WTC11 (cell line): Measurements from ENCODE around the gene ICE2. TPM values are rescaled to one million over a fixed set of nuclear protein-coding genes. Genes with fewer than 3 reads are reported as not detected.

ENCODE experiments used
- ATAC-seq: fragments of 200-7000 bp; cut with Tn5 transposase; 2 replicates; pipeline ENCODE4 v1.10.0; 2021; ENCODE audit warnings: mild to moderate bottlenecking, moderate library complexity
- CTCF ChIA-PET: fragments of 300-600 bp; sonication (Branson Sonifier 250); formaldehyde crosslinking; loops from one replicate; lab custom pipeline; 2021; ENCODE audit warnings: antibody characterized with exemption; lab: Charles Lee
- POLR2A ChIA-PET: fragments of 350-600 bp; sonication (Branson Sonifier 250); formaldehyde crosslinking; loops from one replicate; lab custom pipeline; 2021; ENCODE audit warnings: antibody characterized with exemption; lab: Charles Lee
- DNase-seq: peaks from one replicate; pipeline ENCODE4 v3.0.0; 2021; ENCODE audit warnings: low spot score
- H3K27ac Mint-ChIP-seq: 2 replicates; pipeline ENCODE4 v1.8.0; 2021; ENCODE audit warnings: mixed read lengths
- H3K27me3 Mint-ChIP-seq: 2 replicates; pipeline ENCODE4 v1.8.0; 2021; ENCODE audit warnings: low read depth, mild to moderate bottlenecking, moderate library complexity, mixed read lengths
- H3K36me3 Mint-ChIP-seq: 2 replicates; pipeline ENCODE4 v1.8.0; 2021; ENCODE audit warnings: mixed read lengths
- H3K4me1 Mint-ChIP-seq: 2 replicates; pipeline ENCODE4 v1.8.0; 2022; ENCODE audit warnings: mixed read lengths
- H3K4me3 Mint-ChIP-seq: 2 replicates; pipeline ENCODE4 v1.8.0; 2021; ENCODE audit warnings: mild to moderate bottlenecking, moderate library complexity, mixed read lengths
- H3K9me3 Mint-ChIP-seq: 2 replicates; pipeline ENCODE4 v1.8.0; 2021; ENCODE audit warnings: mixed read lengths
- AR ChIP-seq: fragments of 250-450 bp; sonication (Bioruptor Pico); IDR thresholded peaks from 2 replicates; pipeline ENCODE4 v1.9.0; 2021; ENCODE audit warnings: mild to moderate bottlenecking
- CREB1 ChIP-seq: sonication (generic); formaldehyde crosslinking; IDR thresholded peaks from 2 replicates; pipeline ENCODE4 v1.8.0; 2023; ENCODE audit warnings: mild to moderate bottlenecking, missing genetic modification reagents
- CREM ChIP-seq: sonication (generic); formaldehyde crosslinking; IDR thresholded peaks from 2 replicates; pipeline ENCODE4 v1.8.1; 2022; ENCODE audit warnings: mild to moderate bottlenecking, missing genetic modification reagents, moderate library complexity
- ELF4 ChIP-seq: sonication (generic); formaldehyde crosslinking; IDR thresholded peaks from 2 replicates; pipeline ENCODE4 v1.8.1; 2022; ENCODE audit warnings: low read depth, mild to moderate bottlenecking, moderate library complexity, missing genetic modification reagents
- ESRRA ChIP-seq: sonication (generic); formaldehyde crosslinking; IDR thresholded peaks from 2 replicates; pipeline ENCODE4 v1.8.1; 2022; ENCODE audit warnings: mild to moderate bottlenecking, missing genetic modification reagents, borderline replicate concordance
- GABPB1 ChIP-seq: sonication (generic); formaldehyde crosslinking; IDR thresholded peaks from 2 replicates; pipeline ENCODE4 v1.8.1; 2023; ENCODE audit warnings: mild to moderate bottlenecking, missing genetic modification reagents
- JUN ChIP-seq: sonication (generic); formaldehyde crosslinking; IDR thresholded peaks from 2 replicates; pipeline ENCODE4 v1.8.0; 2023; ENCODE audit warnings: mild to moderate bottlenecking, missing genetic modification reagents
- MXD4 ChIP-seq: fragments of 250-450 bp; sonication (Bioruptor Pico); IDR thresholded peaks from 2 replicates; pipeline ENCODE4 v1.8.0; 2021; ENCODE audit warnings: mild to moderate bottlenecking, moderate library complexity, borderline replicate concordance
- NFATC4 ChIP-seq: fragments of 250-450 bp; sonication (Bioruptor Pico); IDR thresholded peaks from 2 replicates; pipeline ENCODE4 v1.9.0; 2021; ENCODE audit warnings: mild to moderate bottlenecking
- RELA ChIP-seq: sonication (generic); formaldehyde crosslinking; IDR thresholded peaks from 2 replicates; pipeline ENCODE4 v1.8.1; 2022; ENCODE audit warnings: missing genetic modification reagents, mild to moderate bottlenecking, borderline replicate concordance
- RORB ChIP-seq: fragments of 250-450 bp; sonication (Bioruptor Pico); IDR thresholded peaks from 2 replicates; pipeline ENCODE4 v1.9.0; 2021; ENCODE audit warnings: mild to moderate bottlenecking
- STAT6 ChIP-seq: sonication (generic); formaldehyde crosslinking; conservative IDR thresholded peaks from 2 replicates; pipeline ENCODE4 v1.8.1; 2023; ENCODE audit warnings: mild to moderate bottlenecking, low read depth, missing genetic modification reagents, moderate library complexity
- TCF7 ChIP-seq: sonication (generic); formaldehyde crosslinking; IDR thresholded peaks from 2 replicates; pipeline ENCODE4 v1.8.0; 2022; ENCODE audit warnings: mild to moderate bottlenecking, low read depth, missing genetic modification reagents, moderate library complexity
- TP53 ChIP-seq: sonication (generic); formaldehyde crosslinking; IDR thresholded peaks from 2 replicates; pipeline ENCODE4 v1.8.1; 2023; ENCODE audit warnings: mild to moderate bottlenecking, missing genetic modification reagents
- ZNF138 ChIP-seq: sonication (generic); formaldehyde crosslinking; conservative IDR thresholded peaks from 2 replicates; pipeline ENCODE4 v1.8.1; 2022; ENCODE audit warnings: mild to moderate bottlenecking, moderate library complexity, missing genetic modification reagents
- ZNF232 ChIP-seq: sonication (generic); formaldehyde crosslinking; IDR thresholded peaks from 2 replicates; pipeline ENCODE4 v1.8.0; 2022; ENCODE audit warnings: mild to moderate bottlenecking, missing genetic modification reagents
- total RNA-seq: library from RNA; stranded (reverse); gene quantifications from 3 replicates; pipeline ENCODE4 v1.2.3, GENCODE V29; 2021
- TF ChIP-seq, protein P1 (sequence below): fragments of 250-450 bp; sonication (Bioruptor Pico); IDR thresholded peaks from 2 replicates; pipeline ENCODE4 v1.8.0; 2021; ENCODE audit warnings: mild to moderate bottlenecking
- TF ChIP-seq, protein P2 (sequence below): fragments of 250-450 bp; sonication (Bioruptor Pico); IDR thresholded peaks from 2 replicates; pipeline ENCODE4 v2.1.2; 2022; ENCODE audit warnings: mild to moderate bottlenecking, moderate library complexity

Gene ICE2
- total RNA-seq, 1 experiment from 2014 or later = 76.9 TPM

- TF ChIP-seq, protein P1, sequence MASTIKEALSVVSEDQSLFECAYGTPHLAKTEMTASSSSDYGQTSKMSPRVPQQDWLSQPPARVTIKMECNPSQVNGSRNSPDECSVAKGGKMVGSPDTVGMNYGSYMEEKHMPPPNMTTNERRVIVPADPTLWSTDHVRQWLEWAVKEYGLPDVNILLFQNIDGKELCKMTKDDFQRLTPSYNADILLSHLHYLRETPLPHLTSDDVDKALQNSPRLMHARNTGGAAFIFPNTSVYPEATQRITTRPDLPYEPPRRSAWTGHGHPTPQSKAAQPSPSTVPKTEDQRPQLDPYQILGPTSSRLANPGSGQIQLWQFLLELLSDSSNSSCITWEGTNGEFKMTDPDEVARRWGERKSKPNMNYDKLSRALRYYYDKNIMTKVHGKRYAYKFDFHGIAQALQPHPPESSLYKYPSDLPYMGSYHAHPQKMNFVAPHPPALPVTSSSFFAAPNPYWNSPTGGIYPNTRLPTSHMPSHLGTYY (CRISPR knock-in tag) = no peak
- TF ChIP-seq RELA = no peak
These were observed 31.1 kb upstream of the ICE2 start (continued) for GRCh38 chr15:60510006-60510405.

- DNase-seq (no peak), ATAC-seq (no peak)
- no peak for TF ChIP-seq ESRRA (CRISPR knock-in tag)
- no peak for TF ChIP-seq JUN (CRISPR knock-in tag)
- TF ChIP-seq RORB (CRISPR knock-in tag) = no peak
- TF ChIP-seq MXD4 = no peak
- TF ChIP-seq ZNF232 (CRISPR knock-in tag) = no peak
- no peak for TF ChIP-seq CREB1 (CRISPR knock-in tag)
- no peak for TF ChIP-seq TP53 (CRISPR knock-in tag)
- TF ChIP-seq AR = no peak
- Mint-ChIP-seq H3K4me1 (peaks cover 6% of the 10 kb centered on the region), H3K27me3 (no peaks in the 10 kb centered on the region), H3K27ac (peak overlapping the region; percentile 95; the same call in 1 of the 2 replicates), H3K9me3 (no peaks in the 10 kb centered on the region), H3K4me3 (no peak overlapping the region), H3K36me3 (no peaks in the 10 kb centered on the region; the same call in 1 of the 2 replicates)
- POLR2A ChIA-PET = no interaction called here
- CTCF ChIA-PET = interaction anchor here (0.6 to 6.1 kb wide), 6 partner anchors 8 to 423 kb away, joined by 3 to 78 read pairs (median 8); no protein-coding TSS in a partner anchor
These were observed 30.5 kb upstream of the ICE2 start for GRCh38 chr15:60509470-60509869.

DNA sequence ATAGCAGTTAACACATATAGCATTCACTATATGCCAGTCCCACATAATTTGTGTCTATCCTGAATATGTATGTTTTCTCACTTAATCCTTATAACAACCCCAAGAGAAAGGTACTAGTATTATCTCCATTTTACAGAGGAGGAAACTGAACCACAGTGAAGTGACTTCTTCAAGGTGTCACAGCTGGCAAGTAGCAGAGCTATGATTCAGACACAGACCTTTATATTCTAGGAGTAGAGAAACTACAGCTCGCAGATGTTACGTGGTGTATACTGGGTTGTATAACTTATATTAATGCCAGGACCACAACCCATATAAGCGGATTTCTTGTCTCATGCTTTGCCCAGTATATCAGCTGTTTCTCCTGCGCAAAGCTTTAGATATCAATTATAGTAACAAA, 29.5 kb upstream of the ICE2 start:
- ATAC-seq (no peak), DNase-seq (no peak)
- H3K4me3 Mint-ChIP-seq = no peak overlapping the region
- TF ChIP-seq, protein P2, sequence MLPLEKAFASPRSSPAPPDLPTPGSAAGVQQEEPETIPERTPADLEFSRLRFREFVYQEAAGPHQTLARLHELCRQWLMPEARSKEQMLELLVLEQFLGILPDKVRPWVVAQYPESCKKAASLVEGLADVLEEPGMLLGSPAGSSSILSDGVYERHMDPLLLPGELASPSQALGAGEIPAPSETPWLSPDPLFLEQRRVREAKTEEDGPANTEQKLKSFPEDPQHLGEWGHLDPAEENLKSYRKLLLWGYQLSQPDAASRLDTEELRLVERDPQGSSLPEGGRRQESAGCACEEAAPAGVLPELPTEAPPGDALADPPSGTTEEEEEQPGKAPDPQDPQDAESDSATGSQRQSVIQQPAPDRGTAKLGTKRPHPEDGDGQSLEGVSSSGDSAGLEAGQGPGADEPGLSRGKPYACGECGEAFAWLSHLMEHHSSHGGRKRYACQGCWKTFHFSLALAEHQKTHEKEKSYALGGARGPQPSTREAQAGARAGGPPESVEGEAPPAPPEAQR (CRISPR knock-in tag) = no peak
- TF ChIP-seq CREM (CRISPR knock-in tag) = no peak
- TF ChIP-seq ELF4 (CRISPR knock-in tag) = no peak
- TF ChIP-seq GABPB1 (CRISPR knock-in tag) = no peak
- TF ChIP-seq RELA = no peak
- no peak for TF ChIP-seq NFATC4 (CRISPR knock-in tag)
- TF ChIP-seq TCF7 (CRISPR knock-in tag) = no peak
- no peak for TF ChIP-seq ZNF138 (CRISPR knock-in tag)
- no peak for TF ChIP-seq STAT6 (CRISPR knock-in tag)
- H3K9me3 Mint-ChIP-seq = no peaks in the 10 kb centered on the region
- no peak overlapping the region for H3K27ac Mint-ChIP-seq
- CTCF ChIA-PET = interaction anchor here (0.6 to 6.1 kb wide), 16 partner anchors 9 to 503 kb away, joined by 3 to 78 read pairs (median 4); no protein-coding TSS in a partner anchor
- POLR2A ChIA-PET = no interaction called here
- H3K4me1 Mint-ChIP-seq = peaks cover 6% of the 10 kb centered on the region
- H3K27me3 Mint-ChIP-seq = no peaks in the 10 kb centered on the region
- no peaks in the 10 kb centered on the region; the same call in 1 of the 2 replicates for H3K36me3 Mint-ChIP-seq
